ENCODE results near the gene ECI2. TPM values are rescaled to one million over a fixed set of nuclear protein-coding genes. Genes with fewer than 3 reads are reported as not detected.

ECI2 gene
- total RNA-seq: 102 TPM in 2 replicates

GRCh38 chr6:4134841-4135664 lies at the start of gene ECI2:
Gene ECI2 (minus strand): TSS chr6:4135575. CDS start chr6:4135560, 15 bp downstream.

GRCh38 chr6:4078691-4079471 lies 56.5 kb downstream of the ECI2 start, which contains the start of gene FAM217A:
Gene FAM217A (minus strand): TSS chr6:4079137. CDS start chr6:4077414, 1,723 bp downstream.

Other genes starting within 250 kb of the ECI2 start
- gene FAM217A, start 56.4 kb downstream of the ECI2 start, total RNA-seq: not detected in 2 replicates